Left kidney (tissue), 2 donors: ENCODE data around the gene AGBL2. TPM values are rescaled to one million over a fixed set of nuclear protein-coding genes. Genes with fewer than 3 reads are reported as not detected.
A peak's percentile ranks its signal among the peaks of the same experiment; 100 is the strongest.
"Not testable (repeated sequence)": the region's sequence is repeated elsewhere in the genome, so short reads cannot be mapped to it uniquely, and the experiment has no call there.

Source experiments
- DNase-seq: peaks from one replicate; pipeline ENCODE4 v3.0.0-alpha.2; 2013
- polyA plus RNA-seq: library from polyadenylated mRNA; unstranded; fragments of 120-200 nt; gene quantifications from one replicate; pipeline ENCODE4 v1.2.1, GENCODE V29; 2013; ENCODE audit not compliant: insufficient read length

AGBL2 gene
- polyA plus RNA-seq, 1 donor: 10.7 TPM

DNA sequence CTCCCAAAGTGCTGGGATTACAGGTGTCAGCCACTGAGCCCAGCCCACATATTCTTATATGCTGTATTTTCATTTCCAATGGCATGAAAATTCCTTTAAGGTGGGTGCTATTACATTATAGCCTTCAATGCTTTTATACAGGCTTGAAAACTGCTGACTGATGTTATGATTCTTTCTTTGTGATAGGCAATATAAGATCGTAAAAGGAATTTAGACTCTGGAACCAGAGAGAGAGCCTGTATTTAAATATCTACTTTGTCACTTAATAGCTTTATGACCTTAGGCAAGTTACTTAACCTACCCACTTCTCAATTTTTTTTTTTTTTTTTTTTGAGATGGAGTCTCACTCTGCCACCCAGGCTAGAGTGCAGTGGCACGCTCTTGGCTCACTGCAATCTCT, 26.2 kb downstream of the AGBL2 start:
- DNase-seq: no peak

DNA sequence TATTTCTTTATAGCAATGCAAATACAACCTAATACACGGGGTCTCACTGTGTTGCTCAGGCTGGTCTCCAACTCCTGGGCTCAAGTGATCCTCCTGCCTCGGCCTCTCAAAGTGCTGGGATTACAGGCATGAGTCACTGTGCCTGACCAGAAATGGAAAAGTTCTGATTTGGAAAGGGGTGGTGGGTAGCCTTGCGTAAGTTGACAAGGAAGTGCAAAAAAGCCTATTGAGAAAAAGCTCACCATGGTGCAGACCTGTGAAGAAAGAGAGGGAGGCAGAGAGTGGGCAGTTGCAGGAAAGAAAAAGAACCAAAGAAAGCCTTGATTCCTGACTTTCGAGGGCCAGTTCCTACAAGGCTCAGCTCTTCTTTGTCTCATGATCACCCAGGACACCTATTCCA, 27.1 kb downstream of the AGBL2 start:
- no peak for DNase-seq

DNA sequence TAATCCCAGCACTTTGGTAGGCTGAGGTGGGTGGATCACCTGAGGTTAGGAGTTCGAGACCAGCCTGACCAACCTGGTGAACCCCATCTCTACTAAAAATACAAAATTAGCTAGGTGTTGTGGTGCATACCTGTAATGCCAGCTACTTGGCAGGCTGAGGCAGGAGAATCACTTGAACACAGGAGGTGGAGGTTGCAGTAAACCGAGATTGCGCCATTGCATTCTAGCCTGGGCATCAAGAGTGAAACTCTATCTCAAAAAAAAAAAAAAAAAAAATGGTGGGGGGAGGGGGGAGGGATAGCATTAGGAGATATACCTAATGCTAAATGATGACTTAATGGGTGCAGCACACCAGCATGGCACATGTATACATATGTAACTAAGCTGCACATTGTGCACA, 28.5 kb downstream of the AGBL2 start:
- not testable (repeated sequence) for DNase-seq

DNA sequence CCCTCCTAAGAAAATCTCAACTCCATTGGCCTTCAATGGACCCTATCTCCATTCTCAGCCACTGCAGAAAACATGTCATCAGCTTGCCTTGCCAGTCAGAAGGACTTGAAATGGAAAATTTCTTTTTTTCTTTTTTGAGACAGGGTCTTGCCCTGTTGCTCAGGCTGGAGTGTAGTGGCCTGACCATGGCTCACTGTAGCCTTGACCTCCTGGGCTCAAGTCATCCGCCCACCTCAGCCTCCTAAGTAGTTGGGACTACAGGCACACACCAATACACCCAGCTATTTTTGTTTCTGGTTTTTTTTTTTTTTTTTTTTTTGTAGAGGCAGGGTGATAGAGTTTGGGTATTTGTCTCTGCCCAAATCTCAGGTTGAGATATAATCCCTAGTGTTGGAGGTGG, 29.0 kb downstream of the AGBL2 start:
- no peak for DNase-seq

DNA sequence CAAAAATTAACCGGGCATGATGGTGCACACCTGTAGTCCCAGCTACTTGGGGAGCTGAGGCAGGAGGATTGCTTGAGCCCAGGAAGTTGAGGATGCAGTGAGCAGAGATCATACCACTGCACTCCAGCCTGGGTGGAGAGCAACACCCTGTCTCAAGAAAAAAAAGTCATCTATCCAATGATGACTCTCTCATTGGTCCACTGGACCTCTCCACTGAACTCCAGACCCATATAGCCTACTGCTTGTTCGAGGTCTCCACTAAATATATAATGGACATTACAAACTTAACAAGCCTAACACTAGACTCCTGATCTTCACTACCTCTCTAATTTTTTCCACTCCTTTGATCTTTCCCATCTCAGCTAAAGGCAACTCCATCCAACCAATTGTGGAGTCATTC, 39.3 kb downstream of the AGBL2 start:
- DNase-seq: no peak

DNA sequence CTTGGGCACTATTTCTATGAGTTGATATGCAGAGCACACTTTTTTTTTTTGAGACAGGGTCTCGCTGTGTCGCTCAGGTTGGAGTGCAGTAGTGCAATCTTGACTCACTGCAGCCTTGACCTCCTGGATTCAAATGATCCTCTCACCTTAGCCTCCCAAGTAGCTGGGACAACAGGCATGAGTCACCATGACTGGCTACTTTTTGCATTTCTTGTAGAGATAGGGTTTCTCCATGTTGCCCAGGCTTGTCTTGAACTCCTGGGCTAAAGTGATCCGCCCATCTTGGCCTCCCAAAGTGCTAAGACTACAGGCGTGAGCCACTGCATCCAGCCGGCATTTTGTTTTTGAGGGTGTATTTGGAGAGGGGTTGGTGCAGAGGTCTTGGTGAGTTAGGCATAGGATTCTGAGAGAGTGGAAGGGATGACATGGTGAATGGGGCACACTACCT, 42.9 kb downstream of the AGBL2 start:
- no peak for DNase-seq

DNA sequence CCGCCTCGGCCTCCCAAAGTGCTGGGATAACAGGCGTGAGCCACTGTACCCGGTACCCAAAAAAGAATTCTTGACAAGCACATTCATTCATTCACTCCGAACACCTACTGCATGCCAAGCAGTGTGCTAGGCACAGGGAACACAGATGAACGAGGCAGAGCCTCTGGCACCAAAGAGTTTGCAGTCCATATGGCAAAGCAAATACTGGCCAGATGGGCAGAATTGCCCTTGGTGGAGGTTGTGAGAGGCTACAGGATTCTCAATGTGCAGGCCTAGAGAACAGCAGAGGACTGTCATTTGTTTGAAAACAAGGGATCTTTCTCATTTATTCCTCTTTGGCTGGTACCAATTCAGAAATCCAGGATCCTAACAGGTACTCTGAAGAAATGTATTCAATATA, 45.3 kb downstream of the AGBL2 start:
- no peak for DNase-seq

DNA sequence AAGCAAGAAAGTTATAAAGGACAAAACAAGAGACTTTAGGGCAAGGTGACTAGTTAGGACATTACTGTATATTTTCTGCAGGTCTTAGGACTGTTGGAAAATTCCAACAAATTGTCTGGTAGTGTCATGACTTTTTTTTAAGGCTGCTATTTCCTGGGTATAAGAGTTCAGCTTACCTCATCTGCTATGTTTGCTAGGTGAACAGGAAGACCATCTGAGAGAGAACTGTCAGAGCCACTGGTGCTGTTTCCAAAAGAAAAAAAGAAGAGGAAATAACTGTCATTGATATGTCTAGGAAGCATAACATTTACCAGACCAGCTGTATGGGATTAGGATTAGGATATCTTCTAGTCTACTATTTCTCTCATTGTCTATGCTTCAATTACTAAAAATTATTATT, 46.5 kb downstream of the AGBL2 start:
- no peak for DNase-seq

DNA sequence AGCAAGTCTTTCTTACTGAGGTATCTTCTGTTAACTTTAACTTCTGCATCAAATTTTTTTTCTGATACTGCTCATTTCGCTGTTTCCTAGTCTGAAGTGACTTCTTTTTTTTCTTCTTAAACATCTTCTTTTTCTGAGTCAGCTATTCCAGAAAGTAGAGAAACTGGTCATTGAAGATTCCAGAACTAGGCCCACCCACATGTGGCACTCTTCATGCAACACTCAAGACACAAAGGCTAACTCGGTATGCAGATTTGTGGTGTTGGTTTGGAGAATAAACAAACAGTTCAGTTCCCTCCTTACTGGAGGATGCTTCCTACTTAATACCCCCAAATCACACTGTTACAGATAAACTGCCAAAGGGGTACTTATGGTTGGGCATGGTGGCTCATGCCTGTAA, 47.6 kb downstream of the AGBL2 start:
- DNase-seq: no peak

DNA sequence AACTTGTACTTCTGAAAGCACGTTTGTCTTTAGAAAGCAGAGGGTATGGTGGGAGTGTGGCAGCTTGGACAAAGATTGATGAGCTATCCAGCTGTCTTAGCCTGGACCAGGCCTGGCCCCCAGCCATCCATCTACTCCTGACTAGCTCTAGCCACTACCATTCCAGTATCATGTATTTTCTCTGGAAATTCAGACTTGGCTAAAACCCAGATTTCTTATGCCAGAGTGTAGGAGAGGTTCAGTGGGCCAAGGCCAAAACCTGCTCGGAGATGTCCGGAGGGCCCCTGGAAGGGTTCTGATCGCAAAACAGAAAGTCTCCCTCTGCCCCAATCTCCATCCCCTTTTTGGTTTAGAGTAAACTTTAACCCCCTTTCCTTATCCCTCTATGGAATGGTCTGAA, 48.0 kb downstream of the AGBL2 start:
- DNase-seq: peak; percentile 24

DNA sequence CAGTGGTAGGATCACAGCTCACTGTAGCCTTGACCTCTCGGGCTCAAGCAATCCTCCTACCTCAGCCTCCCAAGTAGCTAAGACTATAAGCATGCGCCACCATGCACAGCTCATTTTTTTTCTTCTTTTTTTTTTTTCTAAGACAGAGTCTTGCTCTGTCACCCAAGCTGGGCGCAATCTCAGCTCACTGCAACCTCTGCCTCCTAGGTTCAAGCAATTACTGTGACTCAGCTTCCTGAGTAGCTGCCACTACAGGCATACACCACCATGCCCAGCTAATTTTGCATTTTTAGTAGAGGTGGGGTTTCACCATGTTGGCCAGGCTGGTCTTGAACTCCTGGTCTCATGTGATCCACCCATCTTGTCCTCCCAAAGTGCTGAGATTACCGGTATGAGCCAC, 50.2 kb downstream of the AGBL2 start:
- DNase-seq: not testable (repeated sequence)

DNA sequence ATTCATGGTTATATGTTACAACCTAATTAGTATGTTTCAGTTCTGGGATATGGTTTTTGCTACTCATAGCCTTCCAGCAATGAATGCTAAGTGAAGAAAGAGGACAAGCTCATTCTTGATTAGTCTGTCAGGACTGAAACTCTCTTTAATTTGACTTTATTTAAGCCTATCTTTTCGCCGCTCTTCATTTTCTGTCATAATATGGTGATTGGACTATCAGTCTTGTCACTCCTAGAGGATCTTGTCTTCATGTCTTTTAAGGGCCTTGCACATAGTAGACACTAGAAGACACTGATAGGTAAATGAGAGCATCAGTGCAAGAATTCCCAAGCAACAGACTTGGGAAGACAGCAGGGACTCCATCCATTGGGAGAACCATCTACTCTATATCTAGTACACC, 53.9 kb downstream of the AGBL2 start:
- no peak for DNase-seq

DNA sequence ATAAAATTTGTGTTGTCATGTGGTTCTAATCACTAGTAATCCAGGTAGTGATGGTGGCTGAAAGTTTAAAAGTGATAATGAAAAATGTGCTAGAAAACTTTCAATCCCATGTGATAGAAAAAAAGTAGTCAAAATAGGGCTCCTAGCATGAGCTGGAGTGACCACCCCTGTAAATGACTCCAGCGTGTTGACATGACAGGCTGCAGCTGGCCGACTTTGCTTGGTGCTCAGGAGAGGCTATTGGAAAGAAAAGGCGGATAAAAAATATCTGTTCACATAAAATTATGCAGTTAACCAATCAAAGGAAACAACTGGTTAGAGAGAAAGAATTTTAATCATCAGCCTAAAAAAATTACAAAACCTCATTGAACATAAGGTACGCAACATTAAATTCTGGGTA, 55.9 kb downstream of the AGBL2 start:
- DNase-seq: peak; percentile 62

DNA sequence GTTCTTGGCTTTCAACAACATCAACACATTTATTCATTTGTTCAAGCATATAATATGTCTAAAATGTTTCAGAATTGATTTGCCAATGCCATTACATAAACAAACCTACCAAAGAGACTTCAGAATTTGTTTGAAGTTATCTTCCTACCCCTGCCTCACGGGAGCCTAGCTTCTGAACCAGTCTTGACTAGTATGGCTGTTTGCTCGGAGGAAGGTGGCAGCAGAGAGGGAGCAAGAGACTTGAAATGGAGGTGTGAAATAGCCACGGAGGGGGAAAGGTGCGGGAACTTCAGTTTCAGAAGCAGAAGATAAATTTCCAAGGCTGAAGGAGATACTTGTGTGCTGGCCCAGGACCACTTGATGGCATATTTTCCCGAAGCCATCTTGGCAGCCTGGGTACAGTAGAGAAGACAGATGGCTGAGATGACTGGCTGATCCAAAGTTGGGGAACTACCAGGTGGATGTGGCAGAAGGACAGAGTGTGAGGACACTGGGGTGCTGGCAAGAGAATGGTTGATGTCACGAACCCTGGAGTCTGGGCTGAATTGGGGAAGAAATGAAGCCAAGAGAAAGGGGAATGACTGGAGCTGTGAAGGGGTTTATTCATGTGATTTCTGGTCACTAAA, 58.8 kb downstream of the AGBL2 start:
- DNase-seq: no peak

DNA sequence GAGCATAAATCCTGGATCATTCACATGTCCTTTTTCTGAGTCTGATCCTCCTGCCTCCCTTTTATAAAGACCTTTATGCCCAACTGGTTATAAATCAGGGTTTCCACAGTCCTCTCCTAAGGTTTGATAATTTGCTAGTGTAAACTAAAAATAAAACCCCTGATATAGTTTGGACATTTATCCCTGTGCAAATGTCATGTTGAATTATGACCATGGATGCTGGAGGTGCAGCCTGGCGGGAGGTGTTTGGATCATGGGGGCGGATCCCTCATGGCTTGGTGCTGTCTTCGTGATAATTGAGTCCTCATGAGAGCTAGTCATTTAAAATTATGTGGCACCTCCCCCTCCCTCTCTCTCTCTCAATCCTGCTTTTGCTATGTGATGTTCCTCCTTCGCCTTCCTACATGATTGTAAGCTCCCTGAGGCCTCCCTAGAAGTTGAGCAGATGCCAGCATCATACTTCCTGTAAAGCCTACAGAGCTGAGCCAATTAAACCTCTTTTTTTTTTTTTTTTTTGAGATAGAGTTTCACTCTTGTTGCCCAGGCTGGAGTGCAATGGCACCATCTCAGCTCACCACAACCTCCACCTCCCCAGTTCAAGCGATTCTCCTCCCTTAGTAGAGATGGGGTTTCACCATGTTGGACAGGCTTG, 63.2 kb downstream of the AGBL2 start:
- no peak for DNase-seq

DNA sequence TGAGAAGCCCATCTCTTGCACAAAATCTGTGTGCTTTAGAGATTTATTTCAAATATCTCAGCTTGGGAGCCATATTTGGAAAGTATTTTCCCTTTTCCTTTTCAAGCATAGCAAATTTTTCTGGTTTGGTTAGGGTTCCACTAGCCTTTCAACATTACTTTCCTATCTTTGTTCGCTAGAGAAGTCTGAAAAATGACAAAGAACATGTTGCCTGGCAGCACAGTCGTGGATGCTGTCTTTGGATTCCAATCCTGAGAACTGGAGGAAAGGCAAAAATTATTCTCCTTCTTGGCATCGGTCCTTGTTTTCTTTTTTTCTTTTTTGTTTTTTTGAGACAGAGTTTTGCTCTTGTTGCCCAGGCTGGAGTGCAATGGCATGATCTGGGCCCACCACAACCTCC, 65.9 kb downstream of the AGBL2 start:
- DNase-seq: no peak

DNA sequence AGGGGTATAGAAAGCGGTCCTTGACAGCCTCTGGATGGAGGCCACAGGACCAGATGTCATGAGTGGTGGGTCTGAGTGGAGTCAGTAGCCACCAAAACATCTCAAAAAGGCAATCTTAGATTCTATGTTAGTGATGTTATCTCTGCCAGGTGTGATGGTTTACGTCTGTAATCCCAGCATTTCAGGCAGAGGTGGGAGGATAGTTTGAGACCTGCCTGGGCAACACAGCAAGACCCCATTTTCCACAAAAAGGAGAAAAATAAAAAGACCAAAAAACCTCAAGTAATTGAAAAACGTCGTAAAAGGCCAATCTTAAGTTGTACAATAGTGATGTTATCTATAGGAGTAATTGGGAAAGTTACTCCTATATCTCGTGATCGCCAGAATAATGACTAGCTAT, 69.2 kb downstream of the AGBL2 start:
- no peak for DNase-seq

DNA sequence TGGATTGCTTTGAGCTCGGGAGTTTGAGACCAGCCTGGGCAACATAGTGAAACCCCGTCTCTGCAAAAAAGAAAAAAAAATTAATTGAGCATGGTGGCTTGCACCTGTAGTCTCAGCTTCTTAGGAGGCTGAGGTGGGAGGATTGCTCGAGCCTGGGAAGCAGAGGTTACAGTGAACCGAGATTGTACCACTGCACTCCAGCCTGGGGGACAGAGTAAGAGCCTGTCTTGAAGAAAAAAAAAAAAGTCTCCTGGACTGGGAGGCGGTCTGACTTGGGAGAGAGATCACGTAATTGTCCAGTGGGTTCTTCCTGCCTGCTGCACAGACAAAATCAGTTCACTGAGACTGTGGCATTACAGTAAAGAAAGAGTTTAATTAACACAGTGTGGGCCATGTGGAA, 69.7 kb downstream of the AGBL2 start:
- DNase-seq: no peak

DNA sequence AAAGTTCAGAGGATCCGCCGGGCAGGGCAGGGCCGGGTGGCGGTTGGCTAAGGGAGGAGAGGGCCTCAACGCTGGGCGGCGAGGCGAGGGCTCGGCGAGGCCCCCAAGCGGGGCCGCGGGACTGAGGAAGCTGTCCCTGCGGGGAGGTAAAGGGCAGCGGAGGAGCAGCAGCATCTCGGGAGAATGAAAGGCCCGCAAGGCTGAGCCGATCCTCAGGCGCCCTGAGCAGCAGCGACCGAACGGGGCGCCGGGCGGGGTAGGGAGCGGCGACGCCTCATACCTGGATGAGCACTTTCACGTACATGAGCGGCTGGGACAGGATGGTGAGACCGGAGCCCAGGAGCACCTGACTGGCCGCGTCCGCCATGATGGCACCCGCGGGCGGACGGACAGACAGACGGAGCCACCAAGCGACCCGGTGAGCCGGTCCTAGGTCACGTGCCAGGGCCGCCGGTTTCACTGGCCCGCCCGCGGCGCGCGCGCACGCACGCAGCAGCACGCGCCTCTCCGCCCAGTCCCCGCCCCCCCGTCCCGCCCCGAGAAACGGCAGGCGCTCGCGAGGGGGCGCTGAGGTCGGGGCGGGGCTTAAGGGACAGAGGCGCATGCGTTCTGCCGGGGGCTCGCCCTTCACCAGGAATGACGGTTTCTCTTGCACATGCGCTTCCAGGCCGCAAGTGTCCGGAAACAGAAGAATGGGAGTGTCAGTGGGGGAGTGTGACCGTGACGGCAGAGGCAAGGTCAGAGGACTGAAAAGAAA, 72.9 kb downstream of the AGBL2 start, which contains the start of gene MTCH2:
TSS of gene MTCH2 (minus strand) at position 461 of the 757 bp plus-strand sequence. CDS start at position 367, 94 bp downstream.
- DNase-seq: peak; percentile 97

DNA sequence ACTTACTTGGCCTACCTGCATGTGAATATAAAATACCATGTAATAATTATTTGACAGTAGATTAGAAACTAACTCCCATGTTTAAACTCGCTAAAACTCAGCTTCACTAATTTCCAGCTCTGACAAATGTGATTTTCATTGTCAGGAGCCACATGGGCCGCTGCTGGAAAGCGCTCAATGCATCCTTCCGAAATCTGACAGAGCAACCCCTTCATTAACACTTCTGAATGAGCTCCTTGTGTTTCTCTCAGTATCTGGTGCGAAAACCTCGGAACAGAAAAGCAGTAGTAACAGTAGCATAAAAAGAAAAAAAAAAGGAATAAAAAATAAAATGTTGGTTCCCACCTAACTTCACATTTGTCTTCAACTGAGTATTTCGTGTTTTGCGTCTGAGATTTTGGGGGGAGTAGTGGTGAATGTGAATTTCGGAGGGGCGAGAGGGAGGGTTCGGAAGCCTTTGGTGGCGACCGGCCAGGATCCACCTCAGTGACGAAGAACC, 73.5 kb downstream of the AGBL2 start:
- no peak for DNase-seq

DNA sequence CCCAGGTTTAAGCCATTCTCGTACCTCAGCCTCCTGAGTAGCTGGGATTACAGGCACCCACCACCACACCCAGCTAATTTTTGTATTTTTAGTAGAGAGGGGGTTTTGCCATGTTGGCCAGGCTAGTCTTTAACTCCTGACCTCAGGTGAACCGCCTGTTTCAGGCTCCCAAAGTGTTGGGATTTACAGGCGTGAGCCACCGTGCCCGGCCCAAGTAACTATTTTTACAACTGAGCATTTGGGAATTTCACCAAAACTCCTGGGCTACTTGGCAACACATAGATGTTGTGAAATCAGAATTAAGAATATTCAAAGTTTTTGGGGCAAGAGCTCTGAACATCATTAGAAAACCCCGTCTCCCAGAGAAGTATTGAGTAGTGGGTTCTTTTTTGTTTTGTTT, 74.7 kb downstream of the AGBL2 start:
- DNase-seq: not testable (repeated sequence)

DNA sequence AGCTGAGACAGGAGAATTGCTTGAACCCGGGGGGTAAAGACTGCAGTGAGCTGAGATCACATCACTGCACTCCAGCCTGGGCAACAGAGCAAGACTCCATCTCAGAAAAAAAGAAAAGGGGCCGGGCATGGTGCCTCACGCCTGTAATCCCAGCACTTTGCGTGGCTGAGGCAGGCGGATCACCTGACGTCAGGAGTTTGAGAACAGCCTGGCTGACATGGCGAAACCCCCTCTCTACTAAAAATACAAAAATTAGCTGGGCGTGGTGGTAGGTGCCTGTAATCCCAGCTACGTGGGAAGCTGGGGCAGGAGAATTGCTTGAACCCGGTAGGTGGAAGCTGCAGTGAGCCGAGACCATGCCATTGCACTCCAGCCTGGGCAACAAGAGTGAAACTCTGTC, 78.8 kb downstream of the AGBL2 start:
- not testable (repeated sequence) for DNase-seq

DNA sequence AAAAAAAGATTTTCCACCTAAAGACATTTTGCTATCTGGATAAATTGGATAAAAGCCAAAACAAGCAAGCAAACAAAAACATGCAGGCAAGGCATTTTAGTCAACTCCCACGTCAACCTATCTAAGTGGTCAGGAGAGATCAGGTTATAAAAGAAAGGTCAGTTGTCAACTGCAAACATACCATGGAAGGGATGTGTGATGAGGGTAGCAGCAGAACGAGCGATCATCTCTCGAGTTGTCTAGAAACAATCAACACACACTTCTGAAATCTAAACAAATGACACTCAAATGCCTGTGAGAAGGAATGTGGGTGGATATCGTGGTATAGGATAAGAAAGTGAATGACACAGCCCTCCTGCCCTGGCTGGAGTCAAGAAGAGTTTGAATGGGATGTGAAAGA, 83.7 kb downstream of the AGBL2 start:
- DNase-seq: no peak
